Colonic mucosa (tissue), 4 donors: ENCODE measurements around the gene ATG16L1. TPM values are rescaled to one million over a fixed set of nuclear protein-coding genes. Genes with fewer than 3 reads are reported as not detected.

Experiments
- DNase-seq: peaks from one replicate; pipeline ENCODE4 v3.0.0-alpha.2; 2020
- H3K27ac ChIP-seq: fragments of 200-600 bp; one replicate; pipeline ENCODE4 v1.8.0; 2021
- H3K27me3 ChIP-seq: fragments of 200-600 bp; one replicate; pipeline ENCODE4 v1.8.0; 2021
- H3K36me3 ChIP-seq: fragments of 200-600 bp; one replicate; pipeline ENCODE4 v1.8.0; 2021
- H3K4me1 ChIP-seq: fragments of 200-600 bp; one replicate; pipeline ENCODE4 v1.8.0; 2021; ENCODE audit warnings: mild to moderate bottlenecking
- H3K4me3 ChIP-seq: fragments of 200-600 bp; one replicate; pipeline ENCODE4 v1.8.0; 2021
- H3K9ac ChIP-seq, 2 donors: one replicate each; pipeline ENCODE4 v1.7.0; 2013; ENCODE audit warnings: control low read depth in 2 of 2, low read depth in 2 of 2, low read length in 2 of 2
- H3K9me3 ChIP-seq: fragments of 200-600 bp; one replicate; pipeline ENCODE4 v1.8.0; 2021
- intact Hi-C: fragments of 100-400 bp; cut with DNase I; formaldehyde crosslinking; loops from one replicate; pipeline ENCODE4 v1.14.1; 2022
- total RNA-seq, 2 donors: library from RNA; stranded (reverse); fragmentation: NEBNext Ultra II Directional in 1 of 2; extraction: Animal tissue kit (Norgen Biotek cat#: 25700) in 1 of 2; gene quantifications; one replicate each; pipeline ENCODE4 v1.2.1, GENCODE V29; 2021
- TF ChIP-seq, protein P1 (sequence below): fragments of 200-600 bp; IDR thresholded peaks from one replicate; pipeline ENCODE4 v1.8.0; 2022; ENCODE audit warnings: antibody characterized with exemption, mild to moderate bottlenecking
- donor health status: healthy.
- donor health status: DM: no; HTN: no; CAD: no.
- donor health status: DM: no; HTN: no; CAD: no.

Gene ATG16L1
- total RNA-seq, 2 donors from 2014 or later: 32.1 to 36.3 TPM

GRCh38 chr2:233259730-233260129, 8.3 kb downstream of the ATG16L1 start:
- Histone ChIP-seq H3K4me1 (no peaks in the 10 kb centered on the region), H3K27ac (no peak overlapping the region), H3K9me3 (no peaks in the 10 kb centered on the region), H3K9ac (no peak overlapping the region), H3K27me3 (no peaks in the 10 kb centered on the region), H3K4me3 (no peak overlapping the region), H3K36me3 (peaks cover 32% of the 10 kb centered on the region)
- DNase-seq: no peak
- TF ChIP-seq, protein P1, sequence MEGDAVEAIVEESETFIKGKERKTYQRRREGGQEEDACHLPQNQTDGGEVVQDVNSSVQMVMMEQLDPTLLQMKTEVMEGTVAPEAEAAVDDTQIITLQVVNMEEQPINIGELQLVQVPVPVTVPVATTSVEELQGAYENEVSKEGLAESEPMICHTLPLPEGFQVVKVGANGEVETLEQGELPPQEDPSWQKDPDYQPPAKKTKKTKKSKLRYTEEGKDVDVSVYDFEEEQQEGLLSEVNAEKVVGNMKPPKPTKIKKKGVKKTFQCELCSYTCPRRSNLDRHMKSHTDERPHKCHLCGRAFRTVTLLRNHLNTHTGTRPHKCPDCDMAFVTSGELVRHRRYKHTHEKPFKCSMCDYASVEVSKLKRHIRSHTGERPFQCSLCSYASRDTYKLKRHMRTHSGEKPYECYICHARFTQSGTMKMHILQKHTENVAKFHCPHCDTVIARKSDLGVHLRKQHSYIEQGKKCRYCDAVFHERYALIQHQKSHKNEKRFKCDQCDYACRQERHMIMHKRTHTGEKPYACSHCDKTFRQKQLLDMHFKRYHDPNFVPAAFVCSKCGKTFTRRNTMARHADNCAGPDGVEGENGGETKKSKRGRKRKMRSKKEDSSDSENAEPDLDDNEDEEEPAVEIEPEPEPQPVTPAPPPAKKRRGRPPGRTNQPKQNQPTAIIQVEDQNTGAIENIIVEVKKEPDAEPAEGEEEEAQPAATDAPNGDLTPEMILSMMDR: no peak
- intact Hi-C loops: loop anchor here (10.0 kb wide), 2 partner anchors 585 to 645 kb away; no protein-coding TSS in a partner anchor

DNA sequence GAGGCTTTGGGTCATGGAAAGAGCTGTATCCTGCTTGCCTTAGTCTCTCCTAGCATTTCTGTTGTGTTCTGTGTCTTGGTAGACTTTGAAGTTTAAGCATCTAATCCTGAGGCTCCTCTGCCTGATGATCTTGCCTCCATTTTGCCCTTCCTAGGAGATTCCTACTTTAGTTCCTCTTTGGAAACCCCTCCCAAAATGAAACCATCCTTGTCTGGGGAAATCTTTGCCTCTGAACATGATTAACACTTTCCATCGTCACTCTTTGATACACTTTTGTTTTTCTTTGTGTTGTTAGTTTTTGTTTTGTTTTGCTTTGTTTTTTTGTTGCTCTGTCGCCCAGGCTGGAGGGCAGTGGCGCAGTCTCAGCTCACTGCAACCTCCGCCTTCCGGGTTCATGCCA, 9.2 kb downstream of the ATG16L1 start:
- Histone ChIP-seq H3K9me3 (no peaks in the 10 kb centered on the region), H3K27ac (no peak overlapping the region)

GRCh38 chr2:233261819-233262555, 10.5 kb downstream of the ATG16L1 start:
- intact Hi-C loops: loop anchor here (10.0 kb wide), 1 partner anchor 583 kb away; no protein-coding TSS in a partner anchor
- no peak for DNase-seq
- H3K27me3 ChIP-seq: no peaks in the 10 kb centered on the region
- no peaks in the 10 kb centered on the region for H3K9me3 ChIP-seq
- no peak overlapping the region for H3K27ac ChIP-seq
- H3K4me1 ChIP-seq: no peaks in the 10 kb centered on the region
- no peak overlapping the region for H3K4me3 ChIP-seq
- H3K36me3 ChIP-seq: peaks cover 45% of the 10 kb centered on the region
- TF ChIP-seq, protein P1: no peak
- H3K9ac ChIP-seq: no peak overlapping the region

More for the DNA sequence above, 9.2 kb downstream of the ATG16L1 start:
- DNase-seq: no peak
- Histone ChIP-seq H3K9ac (no peak overlapping the region), H3K27me3 (no peaks in the 10 kb centered on the region), H3K4me1 (no peaks in the 10 kb centered on the region), H3K4me3 (no peak overlapping the region), H3K36me3 (peaks cover 35% of the 10 kb centered on the region)
- TF ChIP-seq, protein P1: no peak
- intact Hi-C loops: loop anchor here (10.0 kb wide), 1 partner anchor 584 kb away; no protein-coding TSS in a partner anchor

- TF ChIP-seq, protein P1: no peak
- intact Hi-C loops: loop anchor here (10.0 kb wide), 1 partner anchor 582 kb away; no protein-coding TSS in a partner anchor
- Histone ChIP-seq H3K9me3 (no peaks in the 10 kb centered on the region), H3K27ac (no peak overlapping the region), H3K9ac (no peak overlapping the region), H3K27me3 (no peaks in the 10 kb centered on the region), H3K36me3 (peaks cover 45% of the 10 kb centered on the region), H3K4me3 (no peak overlapping the region), H3K4me1 (no peaks in the 10 kb centered on the region)
- DNase-seq: no peak
Observed at GRCh38 chr2:233262562-233262961, 11.1 kb downstream of the ATG16L1 start.

- Histone ChIP-seq H3K27ac (no peak overlapping the region), H3K4me1 (no peaks in the 10 kb centered on the region), H3K27me3 (no peaks in the 10 kb centered on the region), H3K4me3 (no peak overlapping the region), H3K9me3 (no peaks in the 10 kb centered on the region), H3K9ac (no peak overlapping the region), H3K36me3 (peaks cover 45% of the 10 kb centered on the region)
- intact Hi-C loops: loop anchor here (10.0 kb wide), 1 partner anchor 582 kb away; no protein-coding TSS in a partner anchor
- TF ChIP-seq, protein P1: no peak
- DNase-seq: no peak
Observed at GRCh38 chr2:233263045-233263570, 11.6 kb downstream of the ATG16L1 start.
